ENCODE data around the gene PCDH15.
"Not testable (repeated sequence)": the region's sequence is repeated elsewhere in the genome, so short reads cannot be mapped to it uniquely, and the experiment has no call there.

Gene PCDH15

DNA sequence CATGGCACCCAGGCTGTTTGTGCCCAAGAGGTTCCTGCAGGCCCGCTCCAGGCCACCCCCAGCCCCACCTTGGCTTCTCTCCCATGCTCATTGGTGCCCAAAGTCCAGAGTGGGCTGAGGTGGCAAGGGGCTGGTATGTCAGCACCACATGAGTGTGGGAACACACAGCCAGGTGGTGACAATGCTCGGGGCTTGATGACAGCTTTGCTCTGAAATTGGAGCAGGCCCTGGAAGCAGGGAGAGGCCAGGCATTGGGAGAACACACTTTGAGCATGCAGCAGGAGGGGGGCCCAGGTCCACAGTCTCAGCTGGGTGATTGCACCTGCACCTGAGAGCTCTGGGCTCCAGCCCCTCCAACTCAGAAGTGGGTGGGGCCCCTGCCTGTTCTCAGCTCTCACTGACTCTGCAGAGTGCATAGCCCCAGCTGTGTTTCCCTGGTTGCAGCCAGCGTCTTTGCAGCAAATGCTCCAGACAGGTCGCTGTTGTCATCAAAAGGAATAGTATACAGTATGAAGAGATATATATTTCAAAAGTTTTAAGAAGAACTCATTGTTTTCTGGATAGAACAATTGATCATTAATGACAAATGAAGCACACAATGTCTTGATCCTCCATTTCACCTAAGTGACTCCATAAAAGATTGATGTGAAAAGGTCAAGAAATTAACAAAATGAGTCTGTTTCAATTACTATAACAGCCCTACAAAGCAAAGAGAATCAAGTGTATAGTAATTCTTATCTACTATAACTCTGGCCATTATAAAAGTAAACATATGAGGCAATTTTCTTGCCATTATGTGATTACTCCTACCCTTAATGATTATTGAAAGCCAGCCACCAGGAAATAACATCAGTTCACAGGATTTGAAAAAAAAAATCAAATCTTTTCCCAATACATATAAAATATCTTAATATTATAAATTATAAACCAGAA, 848.1 kb downstream of the PCDH15 start:
- DNase-seq = no peak

DNA sequence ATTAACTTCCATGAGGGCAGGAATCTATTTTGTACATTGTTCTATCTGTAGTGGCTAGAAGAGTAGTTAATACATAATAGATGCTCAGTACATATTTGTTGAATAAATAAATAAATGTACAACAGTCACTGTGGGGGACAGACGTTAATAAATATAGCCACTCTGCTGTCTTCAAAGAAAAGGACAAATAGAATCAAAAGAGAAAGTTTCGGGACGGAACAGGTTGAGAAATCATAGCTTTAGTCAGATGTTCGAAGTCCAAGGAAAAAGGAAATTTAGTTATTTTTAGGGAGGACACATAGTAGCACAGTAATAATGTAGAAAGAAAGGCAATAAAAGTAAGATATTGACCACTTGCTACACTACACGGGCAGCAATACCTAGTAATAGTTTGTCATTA, 861.4 kb downstream of the PCDH15 start:
- DNase-seq = no peak

DNA sequence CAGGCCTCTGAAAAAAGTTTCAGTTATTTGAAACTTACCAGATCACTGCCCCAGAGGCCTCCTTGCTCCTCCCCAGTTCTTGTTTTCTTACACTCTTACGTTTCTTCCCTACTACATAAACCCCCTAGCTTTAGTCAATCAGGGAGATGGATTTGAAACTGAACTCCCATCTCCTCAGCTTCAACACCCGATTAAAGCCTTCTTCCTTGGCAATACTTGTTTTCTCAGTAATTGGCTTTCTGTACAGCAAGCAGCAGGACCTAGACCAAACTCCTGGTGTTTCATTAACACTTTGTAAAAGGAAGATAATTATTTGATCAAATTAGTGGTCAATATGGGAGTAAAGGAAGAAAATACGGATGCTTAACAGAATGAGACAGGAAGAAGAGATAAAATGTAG, 870.4 kb downstream of the PCDH15 start:
- DNase-seq = no peak

DNA sequence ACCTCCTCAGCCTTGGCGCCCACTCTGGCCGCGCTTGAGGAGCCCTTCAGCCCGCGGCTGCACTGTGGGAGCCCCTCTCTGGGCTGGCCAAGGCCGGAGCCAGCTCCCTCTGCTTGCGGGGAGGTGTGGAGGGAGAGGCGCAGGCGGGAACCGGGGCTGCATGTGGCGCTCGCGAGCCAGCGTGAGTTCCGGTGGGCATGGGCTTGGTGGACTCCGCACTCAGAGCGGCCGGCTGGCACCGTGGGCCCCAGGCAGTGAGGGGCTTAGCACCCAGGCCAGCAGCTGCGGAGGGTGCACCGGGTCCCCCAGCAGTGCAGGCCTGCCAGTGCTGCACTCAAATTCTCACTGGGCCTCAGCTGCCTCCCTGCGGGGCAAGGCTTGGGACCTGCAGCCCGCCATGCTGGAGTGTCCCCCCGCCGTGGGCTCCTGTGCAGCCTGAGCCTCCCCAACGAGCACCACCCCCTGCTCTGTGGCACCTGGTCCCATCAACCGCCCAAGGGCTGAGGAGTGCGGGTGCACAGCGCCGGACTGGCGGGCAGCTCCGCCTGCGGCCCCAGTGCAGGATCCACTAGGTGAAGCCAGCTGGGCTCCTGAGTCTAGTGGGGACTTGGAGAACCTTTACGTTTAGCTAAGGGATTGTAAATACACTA, 876.9 kb downstream of the PCDH15 start:
- DNase-seq = not testable (repeated sequence)

DNA sequence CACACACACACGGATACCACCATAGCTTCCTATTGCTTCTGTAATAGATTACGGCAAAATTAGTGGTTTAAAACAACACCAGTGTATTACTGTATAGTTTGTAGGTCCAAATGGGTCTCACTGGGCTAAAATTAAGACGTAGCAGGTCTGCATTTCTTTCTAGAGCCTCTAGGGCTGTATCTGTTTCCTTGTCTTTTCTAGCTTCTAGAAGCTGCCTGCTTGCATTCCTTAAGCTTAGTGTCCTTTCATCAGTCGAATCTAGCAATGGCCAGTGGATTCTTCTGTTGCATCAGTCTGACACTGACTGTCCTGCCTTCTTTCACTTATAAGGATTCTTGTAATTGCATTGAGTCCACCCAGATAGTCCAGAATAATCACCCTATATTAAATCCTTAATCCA, 882.3 kb downstream of the PCDH15 start:
- DNase-seq = no peak

DNA sequence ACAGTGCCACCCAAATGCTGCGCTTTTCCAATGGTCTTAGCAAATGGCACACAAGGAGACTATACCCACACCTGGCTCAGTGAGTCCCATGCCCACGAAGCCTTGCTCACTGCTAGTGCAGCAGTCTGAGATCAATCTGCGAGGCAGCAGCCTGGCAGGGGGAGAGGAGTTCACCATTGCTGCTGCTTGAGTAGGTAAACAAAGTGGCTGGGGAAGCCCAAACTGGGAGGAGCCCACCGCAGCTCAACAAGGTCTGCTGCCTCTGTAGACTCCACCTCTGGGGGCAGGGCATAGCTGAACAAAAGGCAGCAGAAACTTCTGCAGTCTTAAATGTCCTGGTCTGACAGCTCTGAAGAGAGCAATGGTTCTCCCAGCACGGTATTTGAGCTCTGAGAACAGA, 891.2 kb downstream of the PCDH15 start:
- DNase-seq = no peak

DNA sequence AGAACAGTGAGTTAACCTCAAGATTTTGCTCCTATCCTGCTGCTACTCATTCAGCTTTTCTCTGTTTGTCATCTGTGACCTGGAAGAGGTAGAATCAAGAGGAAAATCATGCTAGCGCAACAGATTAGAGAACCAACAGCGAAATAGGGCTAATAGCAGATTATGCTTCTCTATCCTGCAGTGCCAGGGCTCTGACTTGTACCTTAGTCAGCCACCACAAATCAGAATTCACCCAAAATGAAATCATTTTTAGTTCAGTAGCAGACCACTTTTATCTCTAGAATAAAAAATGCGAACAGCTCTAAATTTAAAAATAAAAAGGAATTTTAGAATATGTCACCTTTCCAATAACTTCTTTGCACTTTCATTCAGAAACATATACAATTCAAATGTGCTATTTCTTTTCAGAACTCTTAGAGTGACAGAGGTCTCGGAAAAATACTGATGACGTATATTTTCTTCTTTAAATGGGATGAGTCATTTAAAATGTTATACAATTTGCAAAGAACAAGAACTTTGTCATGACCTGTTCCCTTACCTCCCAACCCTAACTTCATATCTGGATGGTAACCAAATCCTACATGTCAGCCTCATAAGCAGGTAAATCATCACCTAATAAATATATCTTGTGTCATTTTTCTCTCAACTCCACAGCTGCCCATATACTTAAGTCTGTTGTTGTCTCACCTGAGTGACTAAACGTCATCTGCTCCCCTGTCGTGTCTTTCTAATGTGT, 896.4 kb downstream of the PCDH15 start:
- DNase-seq = no peak

DNA sequence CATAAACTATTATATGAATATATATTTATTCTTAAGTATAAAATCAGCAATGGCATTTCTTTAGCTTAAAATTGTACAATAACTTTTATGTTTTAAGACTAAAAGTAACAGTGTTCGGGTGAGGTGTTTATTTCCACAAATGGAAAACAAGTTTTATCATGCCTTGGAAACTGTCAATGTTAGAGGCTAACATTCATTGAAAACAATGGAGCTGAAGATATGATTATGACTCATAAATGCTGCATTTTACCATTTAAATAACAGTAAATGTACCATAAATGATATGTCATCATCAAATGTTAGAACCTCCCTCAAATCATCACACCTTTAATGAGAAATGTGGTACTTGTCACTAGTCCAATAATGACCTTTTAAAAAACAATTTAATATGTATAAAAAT, 897.3 kb downstream of the PCDH15 start:
- DNase-seq = no peak

DNA sequence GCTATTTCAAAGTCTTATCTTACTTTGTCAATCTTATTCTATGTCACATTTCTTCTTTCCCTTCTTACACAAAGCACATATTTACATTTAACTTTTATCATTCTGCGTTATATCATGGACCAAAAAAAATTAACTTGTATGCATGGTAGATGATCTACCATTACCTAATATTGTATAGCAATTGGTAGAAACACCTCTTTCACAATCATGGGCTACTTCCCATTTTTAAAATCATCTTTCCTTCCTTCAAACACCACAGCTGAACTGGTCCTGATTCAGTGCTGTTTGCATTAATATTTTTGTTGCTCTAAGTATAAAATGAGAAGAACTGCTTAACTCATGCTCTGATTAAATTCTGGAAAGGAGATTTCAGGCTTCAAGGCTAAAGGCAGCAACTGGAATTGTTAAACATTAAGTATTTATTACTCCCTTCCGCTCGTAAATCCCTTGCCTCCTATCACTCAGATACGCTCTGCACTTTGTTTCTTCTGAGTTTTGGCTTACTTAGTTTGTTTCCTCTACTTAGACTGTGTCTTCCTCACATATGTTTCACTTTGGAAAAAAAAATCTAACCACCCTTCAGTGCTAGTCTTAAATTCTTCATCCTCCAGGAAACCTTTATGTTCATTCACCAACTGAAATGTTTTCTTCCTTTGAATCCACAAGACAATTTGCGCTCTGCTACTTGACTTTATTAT, 901.4 kb downstream of the PCDH15 start:
- DNase-seq = no peak

DNA sequence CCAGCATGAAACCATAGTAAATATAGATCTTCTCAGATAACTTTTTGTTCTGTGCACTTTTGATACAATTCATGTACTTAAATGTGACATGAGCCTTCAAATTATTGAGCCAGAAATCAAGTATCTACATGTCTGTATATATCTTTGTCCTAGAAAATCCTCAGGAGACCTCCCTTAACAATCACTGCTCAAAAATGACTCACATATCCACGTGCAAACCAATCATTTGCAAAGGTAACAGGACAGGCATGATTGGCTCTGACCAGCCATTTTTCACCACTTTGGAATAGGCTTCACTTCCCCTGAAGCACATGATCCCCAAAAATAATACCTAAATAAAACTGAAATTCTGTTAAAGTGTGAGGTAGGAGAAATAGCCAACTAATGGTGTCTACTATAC, 902.5 kb downstream of the PCDH15 start:
- DNase-seq = no peak

DNA sequence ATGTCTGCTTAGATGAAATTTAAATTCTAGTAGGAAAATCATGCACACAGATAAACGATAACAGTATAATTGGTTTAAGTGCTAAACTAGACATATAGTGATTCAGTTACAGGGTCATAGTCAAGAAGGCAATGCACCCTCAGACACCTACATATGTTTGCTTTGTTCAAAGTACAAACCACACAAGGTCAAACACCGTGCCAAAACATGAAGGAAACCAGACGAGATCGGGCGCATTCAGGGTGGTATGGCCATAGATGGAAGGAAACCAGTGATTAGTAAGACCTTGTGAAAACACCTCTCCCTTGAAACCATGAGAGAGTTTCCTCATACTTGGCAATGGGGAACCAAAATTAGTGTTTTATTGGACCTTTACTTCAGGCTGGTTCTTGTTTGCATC, 906.9 kb downstream of the PCDH15 start:
- no peak for DNase-seq

DNA sequence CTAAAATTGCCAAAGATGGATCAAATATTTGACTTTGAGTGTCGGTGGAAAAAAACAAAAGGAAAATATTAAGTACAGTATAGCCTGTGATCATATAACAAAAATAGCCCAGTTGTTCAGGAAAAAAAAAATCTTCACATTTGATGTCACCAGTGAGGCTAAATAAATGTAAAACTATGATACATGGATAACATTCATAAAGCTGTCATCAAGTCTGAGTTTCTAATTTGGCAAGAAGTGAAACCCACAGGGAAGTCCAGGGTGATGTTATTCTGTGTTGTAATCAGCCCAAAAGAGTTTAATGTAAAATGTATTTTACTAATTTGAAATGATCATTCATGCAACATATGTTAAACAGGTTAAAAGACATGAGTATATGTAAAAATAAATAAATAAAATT, 908.0 kb downstream of the PCDH15 start:
- no peak for DNase-seq

DNA sequence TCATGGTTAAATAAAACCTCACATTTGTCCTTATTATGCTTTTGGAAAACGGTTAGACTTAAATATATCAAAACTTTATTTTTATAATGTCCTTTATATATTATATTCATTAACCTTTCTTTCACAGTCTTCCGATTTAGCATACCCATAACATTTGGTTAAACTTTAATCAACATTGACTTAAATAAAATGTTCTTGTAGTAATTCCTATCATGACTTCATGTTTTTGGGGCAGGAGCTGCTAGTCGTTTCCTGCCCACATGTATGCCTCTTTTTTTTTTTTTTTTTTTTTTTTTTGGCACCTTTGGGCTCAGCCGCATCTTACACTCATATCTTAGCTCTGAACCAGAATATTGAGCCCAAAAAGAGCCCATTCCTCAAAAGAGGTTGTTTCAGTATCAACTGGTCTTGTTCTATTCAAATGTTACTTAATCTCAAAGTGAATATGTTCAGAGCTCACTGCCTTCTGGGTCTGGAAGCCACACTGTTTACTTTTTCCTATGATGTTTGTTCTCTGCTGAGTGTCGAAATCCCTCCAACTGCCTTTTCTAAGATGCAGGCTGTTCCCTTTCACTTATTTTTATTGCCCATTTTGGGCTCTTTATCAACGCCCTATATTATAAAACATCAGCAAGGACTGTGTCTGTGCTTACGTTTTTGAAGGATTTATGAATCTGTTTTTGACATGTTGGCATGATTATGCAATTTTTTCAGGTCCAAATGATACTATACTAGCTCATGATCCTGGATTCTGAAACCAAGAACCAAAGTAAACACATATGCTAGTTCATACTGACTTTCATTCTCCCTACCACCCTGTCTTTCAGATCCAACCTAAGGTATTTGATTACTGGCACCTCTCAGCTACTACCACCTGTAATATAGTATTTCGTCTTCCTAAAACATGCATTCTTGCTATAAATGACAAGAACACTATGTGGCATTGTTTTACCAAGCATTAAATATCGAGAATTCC, 914.4 kb downstream of the PCDH15 start:
- DNase-seq = no peak

DNA sequence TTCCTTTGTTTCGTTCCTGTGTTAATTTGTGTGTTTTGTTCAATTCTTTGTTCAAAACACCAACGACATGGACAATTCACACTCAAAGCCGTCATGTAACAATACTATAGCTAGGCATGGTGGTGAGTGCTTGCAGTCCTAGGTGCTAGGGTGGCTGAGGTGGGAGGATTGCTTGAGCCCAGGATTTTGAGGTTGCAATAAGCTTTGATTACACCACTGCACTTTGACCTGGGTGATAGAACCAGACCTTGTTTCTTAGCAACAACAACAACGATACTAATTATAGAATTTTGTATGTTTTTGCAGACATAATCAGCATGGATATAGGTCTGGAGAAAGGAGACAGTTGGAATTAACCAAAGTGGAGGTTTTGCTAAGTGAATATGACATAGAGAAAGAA, 936.2 kb downstream of the PCDH15 start:
- DNase-seq = no peak

DNA sequence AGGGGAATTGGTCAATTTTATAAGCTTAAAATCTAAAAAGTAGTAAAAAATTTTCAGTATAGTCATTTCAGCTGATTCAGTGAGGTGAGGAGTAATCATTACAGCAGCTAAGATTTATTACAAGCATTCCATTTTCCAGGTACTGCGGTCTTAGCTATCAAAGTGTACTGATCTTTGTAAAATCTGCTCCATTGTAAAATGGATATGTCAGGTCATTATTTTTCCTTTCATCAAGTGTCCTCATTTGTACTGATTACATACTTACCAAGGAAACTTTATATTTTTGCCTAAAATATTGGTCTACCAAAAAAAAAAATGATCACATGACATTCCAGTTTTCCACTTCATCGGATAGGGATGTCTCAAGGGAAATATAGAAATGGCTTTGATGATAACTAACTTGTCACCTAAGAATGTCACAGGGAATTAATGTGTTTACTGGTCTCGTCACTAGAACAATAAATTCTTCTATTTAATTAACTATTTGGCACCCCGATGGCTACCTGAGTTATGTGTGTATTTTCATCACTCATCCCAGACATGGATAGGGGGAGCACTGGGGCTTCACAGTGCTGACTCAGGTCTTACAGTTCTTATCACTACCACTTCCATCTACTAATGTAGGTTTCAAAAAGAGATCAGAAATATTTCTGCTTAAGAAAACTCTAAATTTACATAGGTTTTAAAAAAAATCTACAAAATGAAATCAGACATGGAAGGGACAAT, 948.4 kb downstream of the PCDH15 start:
- no peak for DNase-seq

DNA sequence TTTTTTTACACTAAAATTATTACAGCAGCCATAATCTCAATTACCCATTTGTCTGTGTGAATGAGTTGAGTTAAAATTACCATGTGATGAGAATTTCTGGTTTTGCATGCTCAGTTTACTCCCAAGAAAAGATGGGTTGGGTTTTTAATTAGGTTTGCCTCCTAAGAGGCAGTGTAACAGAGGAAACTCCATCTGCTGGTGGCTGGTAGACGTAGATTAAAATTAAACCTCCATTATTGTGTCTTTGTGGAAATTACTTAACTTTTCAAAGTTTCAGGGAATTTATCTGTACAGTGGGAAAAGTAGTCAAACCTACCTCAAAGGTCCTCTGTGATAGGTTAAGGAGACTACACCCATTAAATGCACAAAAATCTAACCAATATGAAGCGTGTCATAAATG, 954.2 kb downstream of the PCDH15 start:
- no peak for DNase-seq

DNA sequence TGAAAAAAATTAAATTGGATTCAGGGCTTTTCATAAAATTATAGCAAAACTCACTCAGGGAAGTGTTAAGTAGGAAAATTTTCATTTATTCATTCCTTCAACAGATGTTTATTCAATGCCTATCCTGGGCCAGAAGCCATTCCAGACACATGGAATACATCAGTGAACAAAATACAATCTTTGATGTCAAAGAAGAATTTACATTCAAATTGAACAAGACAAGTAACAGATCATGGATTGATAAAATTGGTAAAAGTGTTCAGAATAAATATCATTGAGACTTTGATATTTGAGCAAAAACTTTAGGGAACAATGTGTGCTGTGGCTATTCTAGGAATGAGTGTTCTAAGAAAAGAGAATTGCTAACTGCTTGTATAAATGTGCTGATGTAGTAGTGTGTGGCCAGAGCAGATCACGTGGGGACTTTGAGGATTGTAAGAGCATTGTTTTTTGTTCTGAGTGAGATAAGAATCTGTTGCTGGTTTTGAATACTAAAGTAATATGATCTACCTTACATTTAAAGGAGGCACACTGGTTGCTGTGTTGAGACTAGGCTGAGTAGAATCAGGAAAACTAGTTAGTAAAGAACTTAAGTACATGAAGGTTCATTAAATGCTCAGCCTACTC, 957.2 kb downstream of the PCDH15 start:
- DNase-seq = no peak

DNA sequence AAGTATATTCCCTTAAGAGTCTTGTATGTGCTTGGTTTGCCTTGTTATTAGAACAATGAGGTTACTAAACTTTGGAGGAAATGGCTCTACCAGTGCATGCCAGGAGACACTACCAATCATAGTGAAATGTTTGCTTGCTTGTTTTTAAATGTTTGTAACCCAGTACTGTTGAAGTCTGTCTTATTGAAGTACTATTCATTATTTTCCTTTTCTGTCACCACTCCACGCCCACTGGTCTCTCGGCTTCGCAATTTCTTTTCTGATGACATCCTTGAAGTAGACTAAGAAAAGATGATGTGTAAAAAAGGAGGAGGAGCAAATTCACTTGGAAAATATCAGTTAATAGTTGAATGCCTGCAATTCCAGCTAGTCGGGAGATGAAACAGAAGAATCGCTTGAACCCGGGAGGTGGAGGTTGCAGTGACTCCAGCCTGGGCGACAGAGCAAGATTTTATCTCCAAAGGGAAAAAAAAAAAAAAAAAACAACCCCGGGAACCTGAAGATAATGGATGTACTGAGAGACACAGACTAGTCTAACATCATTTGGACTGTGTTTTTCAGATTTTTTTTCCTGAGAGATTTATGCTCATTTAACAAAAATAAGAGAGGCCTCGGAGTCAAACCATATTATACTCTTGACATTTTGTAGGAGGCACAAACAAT, 959.4 kb downstream of the PCDH15 start:
- DNase-seq = no peak

DNA sequence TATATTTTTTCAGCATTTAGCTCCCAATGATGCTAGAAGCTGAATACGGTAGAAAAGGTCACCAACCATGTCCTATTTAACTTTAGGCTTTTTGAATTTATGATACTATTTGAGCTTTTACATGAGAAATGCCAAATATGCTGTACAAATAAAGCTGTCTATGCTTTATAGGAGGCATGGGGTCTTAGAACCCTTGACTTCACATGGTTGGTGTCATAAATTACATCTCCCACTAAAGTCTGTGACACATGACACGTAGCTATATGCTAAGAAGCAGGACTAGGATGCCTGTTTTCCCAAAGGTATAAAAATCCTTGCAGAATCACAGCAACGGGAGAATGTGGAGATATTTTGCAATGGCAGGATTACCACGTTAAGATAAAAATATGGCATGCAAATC, 960.4 kb downstream of the PCDH15 start:
- no peak for DNase-seq

DNA sequence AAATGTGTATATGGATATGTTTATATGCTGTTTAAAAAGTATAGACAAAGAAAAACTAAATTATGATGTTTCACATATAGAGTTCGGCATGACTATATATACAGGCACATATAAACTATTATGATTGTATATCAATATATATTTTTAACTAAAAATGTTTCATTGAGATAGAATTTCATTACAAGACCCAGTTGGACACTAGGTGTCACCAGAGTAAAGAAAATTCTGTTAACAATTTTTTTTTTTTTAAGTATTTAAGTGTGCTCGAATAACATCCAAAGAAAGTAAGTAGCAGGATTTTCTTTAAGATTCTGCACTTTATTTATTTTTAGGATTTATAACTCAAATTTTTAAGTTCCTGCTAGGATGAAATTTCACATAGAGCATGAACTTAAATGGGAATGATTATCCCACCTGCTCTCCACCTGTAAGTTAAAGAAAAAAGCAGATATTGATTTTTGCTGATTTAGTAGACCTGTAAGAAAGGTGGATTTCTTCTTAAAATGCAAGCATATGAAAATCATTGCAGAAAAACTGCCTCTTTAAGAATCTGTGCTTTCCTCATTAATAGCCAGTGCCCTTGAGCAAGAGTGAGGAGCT, 961.5 kb downstream of the PCDH15 start:
- DNase-seq = no peak
